Breast epithelium (tissue), 3 donors: Measurements from ENCODE around the gene TSFM.

Experiments used
- POLR2A ChIP-seq: fragments of 450-650 bp; IDR thresholded peaks from one replicate; pipeline ENCODE4 v1.6.1; 2016; ENCODE audit warnings: antibody characterized with exemption, mild to moderate bottlenecking, moderate library complexity
- POLR2AphosphoS5 ChIP-seq, 3 donors: sonication (generic); formaldehyde crosslinking; IDR thresholded peaks; one replicate each; pipeline ENCODE4 v1.6.1; 2017; ENCODE audit warnings: antibody characterized with exemption in 3 of 3
- TF ChIP-seq, protein P1 (sequence below), 3 donors: fragments of 450-650 bp; IDR thresholded peaks; one replicate each; pipeline ENCODE4 v1.5.1; 2016 to 2017; ENCODE audit warnings: antibody characterized with exemption in 3 of 3, mild to moderate bottlenecking in 3 of 3, moderate library complexity in 3 of 3

DNA sequence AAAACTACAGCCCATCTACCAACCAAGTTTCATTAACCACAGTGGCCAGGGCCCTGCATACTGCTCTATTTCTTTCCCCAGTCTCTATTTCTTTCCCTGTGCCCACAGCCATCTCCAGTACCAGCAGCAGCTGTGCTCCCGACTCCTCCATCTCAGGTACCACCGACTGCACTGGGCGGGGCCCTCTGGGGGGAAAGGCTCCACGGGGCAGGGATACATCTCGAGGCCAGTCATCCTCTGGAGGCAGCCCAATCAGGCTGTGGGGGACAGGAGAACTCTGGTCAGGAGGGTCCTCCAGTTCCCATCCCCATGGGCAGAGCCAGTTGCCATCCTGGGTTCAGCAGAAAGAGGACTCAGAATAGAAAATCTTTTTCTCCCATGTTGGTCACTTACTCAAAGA is 33.5 kb upstream of the TSFM start:
- TF ChIP-seq, protein P1, sequence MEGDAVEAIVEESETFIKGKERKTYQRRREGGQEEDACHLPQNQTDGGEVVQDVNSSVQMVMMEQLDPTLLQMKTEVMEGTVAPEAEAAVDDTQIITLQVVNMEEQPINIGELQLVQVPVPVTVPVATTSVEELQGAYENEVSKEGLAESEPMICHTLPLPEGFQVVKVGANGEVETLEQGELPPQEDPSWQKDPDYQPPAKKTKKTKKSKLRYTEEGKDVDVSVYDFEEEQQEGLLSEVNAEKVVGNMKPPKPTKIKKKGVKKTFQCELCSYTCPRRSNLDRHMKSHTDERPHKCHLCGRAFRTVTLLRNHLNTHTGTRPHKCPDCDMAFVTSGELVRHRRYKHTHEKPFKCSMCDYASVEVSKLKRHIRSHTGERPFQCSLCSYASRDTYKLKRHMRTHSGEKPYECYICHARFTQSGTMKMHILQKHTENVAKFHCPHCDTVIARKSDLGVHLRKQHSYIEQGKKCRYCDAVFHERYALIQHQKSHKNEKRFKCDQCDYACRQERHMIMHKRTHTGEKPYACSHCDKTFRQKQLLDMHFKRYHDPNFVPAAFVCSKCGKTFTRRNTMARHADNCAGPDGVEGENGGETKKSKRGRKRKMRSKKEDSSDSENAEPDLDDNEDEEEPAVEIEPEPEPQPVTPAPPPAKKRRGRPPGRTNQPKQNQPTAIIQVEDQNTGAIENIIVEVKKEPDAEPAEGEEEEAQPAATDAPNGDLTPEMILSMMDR (IDR thresholded peaks at IDR 0.05), result no peak
- no peak for TF ChIP-seq POLR2A
- no peak for TF ChIP-seq POLR2AphosphoS5 (IDR thresholded peaks at IDR 0.05)
